NCI-H1436 (cell line): ENCODE measurements around the gene BBIP1.
A peak's percentile ranks its signal among the peaks of the same experiment; 100 is the strongest.

Experiments
- DNase-seq: peaks from one replicate; lab custom pipeline; 2025; lab: John Stamatoyannopoulos, UW

The BBIP1 gene

GRCh38 chr10:110863361-110863760 is 55.6 kb downstream of the BBIP1 start:
- DNase-seq = no peak

- DNase-seq = no peak
These were observed 56.0 kb downstream of the BBIP1 start for GRCh38 chr10:110862961-110863360.

- DNase-seq = no peak
These were observed 56.9 kb downstream of the BBIP1 start for GRCh38 chr10:110861930-110862649.

GRCh38 chr10:110861476-110861875 is 57.5 kb downstream of the BBIP1 start:
- no peak for DNase-seq

GRCh38 chr10:110860576-110861241 is 58.3 kb downstream of the BBIP1 start:
- DNase-seq = no peak

- DNase-seq = no peak
These were observed 59.0 kb downstream of the BBIP1 start for GRCh38 chr10:110859973-110860376.

- DNase-seq = no peak
These were observed 59.6 kb downstream of the BBIP1 start for GRCh38 chr10:110859206-110859972.

- DNase-seq = no peak
These were observed 60.6 kb downstream of the BBIP1 start for GRCh38 chr10:110858297-110858934.

GRCh38 chr10:110857265-110858171 is 61.5 kb downstream of the BBIP1 start:
- DNase-seq = peak; percentile 97

- no peak for DNase-seq
These were observed 64.9 kb downstream of the BBIP1 start for GRCh38 chr10:110853921-110854605.

GRCh38 chr10:110852947-110853346 is 66.0 kb downstream of the BBIP1 start:
- no peak for DNase-seq

- DNase-seq = no peak
These were observed 66.6 kb downstream of the BBIP1 start for GRCh38 chr10:110852255-110852896.

- DNase-seq = no peak
These were observed 67.9 kb downstream of the BBIP1 start for GRCh38 chr10:110851020-110851612.

- no peak for DNase-seq
These were observed 68.9 kb downstream of the BBIP1 start for GRCh38 chr10:110850099-110850498.
